Measurements from ENCODE around the gene N4BP2L1.

DNA sequence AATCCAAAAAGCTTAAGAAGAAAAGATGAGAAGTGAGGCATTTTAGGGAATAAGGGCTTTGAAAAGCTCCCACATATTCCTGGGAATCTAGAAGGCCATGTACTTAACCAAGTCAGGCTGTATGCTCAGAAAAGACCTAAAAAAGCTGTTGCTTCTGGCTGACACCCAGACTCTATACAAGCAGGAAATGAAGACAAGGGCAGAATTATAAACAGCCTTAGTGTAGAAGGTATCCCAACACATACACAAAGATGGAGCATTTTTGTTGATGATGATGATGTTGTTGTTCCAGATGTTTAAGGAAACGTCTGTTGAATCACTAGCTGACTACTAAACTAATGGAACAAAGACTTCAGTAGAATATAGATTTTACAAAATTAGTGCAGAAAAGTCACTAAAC lies 26.1 kb upstream of the N4BP2L1 start:
- TF ChIP-seq POLR2A (IDR thresholded peaks at IDR 0.05) = no peak
- no peak for TF ChIP-seq CTCF (IDR thresholded peaks at IDR 0.05)

Data from adrenal gland (tissue), 5 donors.